Femur (tissue), 1 donor: Measurements from ENCODE around the gene RAD54L2.
A peak's percentile ranks its signal among the peaks of the same experiment; 100 is the strongest.
"Not testable (repeated sequence)": the region's sequence is repeated elsewhere in the genome, so short reads cannot be mapped to it uniquely, and the experiment has no call there.

ENCODE experiments used
- DNase-seq: peaks from one replicate; pipeline ENCODE4 v3.0.0-alpha.2; 2017

RAD54L2 gene

DNA sequence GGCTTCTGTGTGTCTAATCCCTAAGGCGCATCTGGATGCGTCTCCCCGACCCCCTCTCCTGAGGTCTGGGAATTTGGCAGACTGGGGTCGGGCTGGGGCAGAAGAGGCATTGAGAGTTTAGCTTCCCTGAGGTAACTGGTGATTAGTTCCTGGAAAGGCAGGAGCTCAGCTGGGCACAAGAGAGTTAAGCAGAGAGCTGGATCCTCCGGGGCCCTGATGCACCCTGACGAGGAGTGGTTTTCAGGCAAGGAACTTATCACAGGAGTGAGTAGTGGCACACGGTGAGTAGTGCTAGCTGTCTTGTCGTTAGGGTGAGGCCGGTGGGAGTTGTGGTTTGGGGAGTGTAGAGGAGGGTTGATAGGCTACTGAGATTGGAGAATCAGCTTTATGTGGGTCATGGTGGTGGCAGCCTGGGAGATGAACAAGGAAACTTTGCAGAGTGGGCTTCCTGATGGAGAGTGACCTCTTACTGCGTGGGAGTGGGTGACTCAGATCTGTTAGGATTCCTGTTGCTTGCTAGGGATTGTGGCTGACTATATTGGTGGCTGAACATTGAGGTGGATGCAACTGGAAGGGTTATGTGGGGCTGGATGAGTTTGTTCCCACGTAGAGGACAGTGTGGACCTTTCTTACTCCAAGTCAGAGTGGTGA is 897 bp downstream of the RAD54L2 start:
- DNase-seq, result peak; percentile 25

DNA sequence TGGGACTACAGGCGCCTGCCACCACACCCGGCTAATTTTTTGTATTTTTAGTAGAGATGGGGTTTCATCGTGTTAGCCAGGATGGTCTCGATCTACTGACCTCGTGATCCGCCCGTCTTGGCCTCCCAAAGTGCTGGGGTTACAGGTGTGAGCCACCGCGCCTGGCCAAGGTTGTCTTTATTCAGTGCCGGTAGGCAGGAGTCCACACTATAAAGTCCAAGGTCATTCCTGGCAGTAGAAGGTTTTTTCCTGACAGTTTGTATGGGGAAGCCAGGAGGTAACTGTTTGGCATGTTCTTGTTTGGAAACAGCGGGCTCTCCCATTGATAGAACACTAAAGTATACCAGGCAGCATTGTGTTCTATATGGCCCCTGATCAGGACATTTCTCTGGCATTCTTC is 4.1 kb downstream of the RAD54L2 start:
- not testable (repeated sequence) for DNase-seq

GRCh38 chr3:51544011-51544775 is 5.7 kb downstream of the RAD54L2 start:
- no peak for DNase-seq

DNA sequence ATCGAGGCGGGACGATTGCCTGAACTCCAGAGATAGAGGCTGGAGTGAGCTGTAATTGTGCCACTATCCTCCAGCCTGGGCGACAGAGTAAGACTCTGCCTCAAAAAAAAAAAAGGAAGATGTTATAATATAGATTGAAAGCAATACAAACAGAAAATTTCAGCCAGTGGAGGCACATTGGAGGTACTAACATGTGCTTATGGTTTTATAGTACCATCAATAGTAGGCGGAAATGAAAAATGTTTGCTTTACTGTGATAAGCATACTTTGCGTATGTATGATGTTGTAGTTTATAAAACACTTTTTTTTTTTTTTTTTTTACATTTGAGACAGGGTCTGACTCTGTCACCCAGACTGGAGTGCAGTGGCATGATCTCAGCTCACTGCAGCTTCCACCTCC is 8.8 kb downstream of the RAD54L2 start:
- DNase-seq, result no peak

GRCh38 chr3:51549311-51549710 is 10.8 kb downstream of the RAD54L2 start:
- DNase-seq, result no peak

DNA sequence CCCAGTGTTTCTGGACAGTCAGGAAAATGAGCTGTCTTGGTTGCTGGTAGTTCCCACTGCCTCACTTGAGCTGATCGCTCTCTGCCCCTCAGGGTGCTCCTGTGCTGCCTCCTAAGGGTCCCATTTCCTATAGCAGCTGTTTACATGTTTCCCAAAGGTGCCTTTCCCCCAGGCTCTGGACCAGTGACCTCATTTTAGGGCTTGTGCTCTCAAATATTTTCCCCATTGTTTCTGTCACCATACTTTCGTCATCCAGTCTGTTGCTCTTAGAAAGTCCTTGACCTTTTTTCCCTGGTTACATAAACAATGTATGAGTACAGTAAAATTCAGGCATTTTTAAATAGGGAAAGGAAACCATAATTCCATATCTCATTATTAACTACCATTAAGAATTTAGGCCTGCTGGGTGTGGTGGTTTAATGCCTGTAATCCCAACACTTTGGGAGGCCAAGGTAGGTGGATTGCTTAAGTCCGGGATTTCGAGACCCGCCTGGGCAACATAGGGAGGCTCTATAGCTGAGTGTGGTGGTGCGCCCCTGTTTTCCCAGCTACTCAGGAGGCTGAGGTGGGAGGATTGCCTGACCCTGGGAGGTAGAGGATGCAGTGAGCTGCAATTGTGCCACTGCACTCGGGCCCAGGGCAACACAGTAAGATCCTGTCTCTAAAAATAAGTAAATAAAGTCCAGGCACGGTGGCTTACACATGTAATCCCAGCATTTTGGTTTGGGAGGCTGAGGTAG is 11.7 kb downstream of the RAD54L2 start:
- DNase-seq, result no peak

DNA sequence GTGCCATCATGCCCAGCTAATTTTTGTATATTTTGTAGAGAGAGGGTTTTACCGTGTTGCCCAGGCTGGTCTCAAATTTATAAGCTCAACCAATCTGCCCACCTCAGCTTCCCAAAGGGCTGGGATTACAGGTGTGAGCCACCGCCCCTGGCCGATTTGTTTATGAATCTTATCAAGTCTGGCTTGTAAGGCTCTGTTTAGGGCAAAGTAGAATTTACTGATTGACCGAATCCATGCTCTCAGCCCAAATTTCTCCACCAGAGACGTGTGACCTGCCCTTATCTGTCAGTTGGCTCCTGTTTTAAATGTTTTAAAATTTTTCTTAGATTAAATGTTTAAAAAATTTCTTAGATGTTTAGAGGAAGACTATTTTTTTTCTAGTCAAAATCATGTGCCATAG is 19.5 kb downstream of the RAD54L2 start:
- no peak for DNase-seq

DNA sequence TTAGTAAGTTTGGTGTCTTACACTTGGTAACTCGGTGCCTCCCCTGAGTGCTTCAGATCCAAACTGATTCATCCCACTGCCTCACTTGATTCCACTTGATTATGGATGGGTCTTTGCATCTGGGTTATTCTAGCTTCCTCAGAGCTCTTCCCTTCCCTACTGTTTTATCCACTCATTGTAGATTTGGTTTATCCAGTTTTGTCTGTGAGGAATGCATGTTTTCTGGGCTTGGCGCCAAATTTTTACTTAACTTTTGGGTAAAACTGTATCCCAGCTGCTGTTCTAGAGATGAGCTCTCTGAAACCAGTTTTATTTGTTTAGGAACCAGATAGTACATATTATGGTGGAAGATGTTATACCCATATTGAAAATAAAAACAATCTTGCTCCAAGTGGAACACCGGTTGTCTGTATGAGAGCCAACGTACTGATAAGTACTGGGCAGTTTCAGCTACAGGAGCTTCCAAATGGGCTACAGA is 20.9 kb downstream of the RAD54L2 start:
- DNase-seq, result peak; percentile 63

- DNase-seq, result no peak
Observed at GRCh38 chr3:51559961-51560360, 21.4 kb downstream of the RAD54L2 start.

GRCh38 chr3:51562403-51562802 is 23.9 kb downstream of the RAD54L2 start:
- not testable (repeated sequence) for DNase-seq

DNA sequence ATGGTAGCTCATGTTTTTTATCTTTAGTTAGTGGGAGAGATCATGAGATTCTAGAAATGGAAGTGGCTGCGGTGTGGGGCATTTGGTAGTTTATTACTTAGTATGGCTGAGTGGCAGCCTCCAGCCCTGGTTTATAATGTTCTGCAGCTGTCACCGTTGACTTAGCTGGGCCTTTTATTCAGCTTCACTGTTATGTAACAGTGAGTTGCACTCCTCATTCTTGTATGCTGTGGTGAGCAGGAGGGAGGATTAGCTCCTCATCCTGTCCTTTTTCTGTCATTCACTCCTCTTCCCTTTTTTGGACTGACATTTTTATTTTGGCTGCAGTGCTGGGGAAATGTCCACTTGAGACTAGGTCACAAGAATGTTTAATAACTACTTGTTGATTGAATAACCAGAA is 29.5 kb downstream of the RAD54L2 start:
- no peak for DNase-seq

GRCh38 chr3:51568996-51569395 is 30.5 kb downstream of the RAD54L2 start:
- no peak for DNase-seq

DNA sequence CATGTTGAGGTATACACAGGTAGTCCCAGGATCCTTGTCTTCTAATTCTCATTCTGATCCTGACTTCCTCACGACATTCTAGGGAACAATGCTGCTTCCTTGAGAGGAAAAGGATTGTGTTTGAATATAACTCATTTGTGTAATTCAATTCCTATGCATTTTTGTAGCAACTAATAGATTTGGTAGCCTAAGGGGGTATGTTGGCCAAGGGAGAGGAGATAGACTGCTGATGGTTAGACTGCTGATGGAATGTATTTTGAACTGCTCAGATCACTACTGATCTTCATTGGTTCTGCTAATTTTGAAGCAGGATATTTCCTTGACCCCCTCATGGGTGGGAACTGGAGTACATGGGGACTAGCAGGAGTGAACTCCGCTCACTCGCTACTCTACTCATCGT is 39.7 kb downstream of the RAD54L2 start:
- DNase-seq, result no peak

DNA sequence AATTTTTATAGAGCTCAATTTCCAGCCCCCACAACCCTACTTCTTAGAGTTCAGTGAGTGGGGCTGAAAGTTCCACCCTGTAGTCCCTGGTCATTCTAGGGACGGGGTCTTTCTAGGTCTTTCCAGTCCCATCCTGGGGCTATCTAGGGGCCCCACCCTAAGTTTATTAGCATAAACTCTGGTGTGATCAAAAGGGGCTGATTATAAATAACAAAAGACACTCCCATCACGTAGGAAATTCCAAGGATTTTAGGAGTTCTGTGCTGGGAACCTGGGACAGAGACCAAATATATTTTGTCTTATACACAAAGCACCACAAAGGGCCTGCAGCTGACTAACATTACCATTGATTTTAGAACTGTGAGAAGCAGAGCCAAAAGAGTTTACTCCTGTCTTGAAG is 41.9 kb downstream of the RAD54L2 start:
- no peak for DNase-seq

DNA sequence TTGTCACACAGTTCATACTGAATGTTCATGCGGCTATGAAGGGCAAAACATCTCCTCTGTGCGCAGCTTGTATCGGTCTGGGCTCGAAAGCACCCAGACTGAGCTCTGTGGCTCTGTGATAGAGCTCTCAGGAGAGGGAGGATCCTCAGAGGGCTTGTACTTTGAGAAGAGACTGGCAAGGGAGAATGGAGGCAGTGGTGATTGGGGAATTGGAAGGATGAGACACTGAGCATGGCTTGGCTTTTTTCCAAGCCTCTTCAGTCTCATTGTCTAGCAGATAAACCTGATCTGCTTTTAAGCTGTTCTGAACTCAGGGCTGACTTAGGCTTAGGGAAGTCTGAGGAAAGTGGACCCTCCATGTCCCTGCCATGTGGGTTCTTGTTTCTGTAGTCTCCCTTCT is 43.0 kb downstream of the RAD54L2 start:
- DNase-seq, result no peak

- no peak for DNase-seq
Observed at GRCh38 chr3:51585197-51585596, 46.7 kb downstream of the RAD54L2 start.

DNA sequence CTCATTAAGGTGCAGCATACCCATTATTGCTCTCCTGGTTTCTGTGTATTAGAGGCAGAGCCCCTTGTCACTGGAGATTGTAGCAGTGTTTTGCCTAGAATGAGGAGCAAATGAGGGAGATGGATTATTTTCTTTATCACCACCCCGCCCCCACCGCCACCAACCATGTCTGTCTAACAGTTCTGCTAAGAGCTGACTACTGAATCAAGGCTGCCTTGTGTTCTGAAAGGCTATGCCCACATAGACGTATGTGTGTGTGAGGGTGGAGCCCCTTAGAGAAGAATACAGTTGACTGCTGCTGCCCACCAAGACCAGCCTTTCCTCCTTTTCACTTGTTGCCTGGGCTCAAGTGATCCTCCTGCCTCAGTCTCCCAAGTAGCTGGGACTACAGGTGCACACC is 47.4 kb downstream of the RAD54L2 start:
- no peak for DNase-seq
